ENCODE measurements around the gene FABP3. TPM values are rescaled to one million over a fixed set of nuclear protein-coding genes. Genes with fewer than 3 reads are reported as not detected.

FABP3 gene
- total and polyA plus RNA-seq, 2 of the 8 experiments (the other 6 are each of a cell fraction or from before 2014, with no cell fraction given): 34.8 to 43.9 TPM

DNA sequence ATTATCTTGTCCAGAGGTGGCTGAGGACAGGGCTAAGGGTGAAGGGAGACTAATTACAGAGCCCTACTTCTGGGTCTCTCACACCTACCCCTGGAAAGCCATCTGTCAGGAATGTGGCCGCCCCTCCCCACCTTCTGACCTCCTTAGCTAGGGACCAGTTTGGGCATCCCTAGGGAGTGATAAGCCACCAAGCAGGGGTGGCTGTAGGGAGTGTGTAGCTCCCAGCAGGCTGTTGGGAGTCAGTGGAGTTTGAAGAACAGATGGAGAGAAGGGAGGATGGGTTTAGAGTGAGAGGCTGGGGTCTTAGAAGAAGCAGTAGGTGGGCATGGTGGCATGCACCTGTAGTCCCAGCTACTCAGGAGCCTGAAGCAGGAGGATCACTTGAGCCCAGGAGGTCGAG is 39.3 kb upstream of the FABP3 start:
- H3K4me3 ChIP-seq (ENCODE audit: extremely low read depth in 1 of 4, insufficient read depth in 2 of 4, low read depth in 3 of 4, low read length in 4 of 4): peak overlapping the region in 2 of 4 experiments; percentile 73 to 97; a peak in 3 of 8 replicates
- ChIA-PET POLR2A (ENCODE audit: partially characterized antibody) (interaction anchor here (1.0 to 1.4 kb wide), 4 partner anchors 13 to 39 kb away, joined by 3 to 4 read pairs (median 3); partner anchors contain the start of gene FABP3), CTCF (ENCODE audit: partially characterized antibody) (interaction anchor here (0.8 to 19.2 kb wide), 6 partner anchors 11 to 213 kb away, joined by 3 to 415 read pairs (median 5); no protein-coding TSS in a partner anchor)
- TF ChIP-seq RAD21 (IDR thresholded peaks at IDR 0.05 in 1 of 2, conservative IDR thresholded peaks at IDR 0.05 in 1 of 2; ENCODE audit: low read depth in 2 of 2, low read length in 2 of 2) (no peak), BCL11A (IDR thresholded peaks at IDR 0.05; ENCODE audit: low read depth in 2 of 2, low read length in 2 of 2) (no peak), NANOG (IDR thresholded peaks at IDR 0.05; ENCODE audit: insufficient read depth, low read depth, low read length, poor library complexity, severe bottlenecking) (no peak), EZH2 (IDR thresholded peaks at IDR 0.05; ENCODE audit: low read depth, low read length, severe bottlenecking) (no peak)

More for the DNA sequence above, 39.3 kb upstream of the FABP3 start:
- H4K20me1 ChIP-seq (replicated peaks in 1 of 2; ENCODE audit: control insufficient read depth in 1 of 2, insufficient read depth in 2 of 2, low read length in 2 of 2): no peaks in the 10 kb centered on the region
- H3K4me2 ChIP-seq (ENCODE audit: insufficient read depth in 1 of 2, low read depth in 2 of 2, low read length in 2 of 2): peak overlapping the region; percentile 78 to 99; a peak in 3 of 4 replicates
- peaks cover 0 to 6% (median 2%) of the 10 kb centered on the region in 4 experiments; a peak in 3 of 7 replicates for H3K27me3 ChIP-seq (replicated peaks in 1 of 4; ENCODE audit: control insufficient read depth in 3 of 4, extremely low read depth in 1 of 4, insufficient read depth in 3 of 4, low read length in 3 of 4)
- H3K79me1 ChIP-seq (ENCODE audit: low read depth, low read length): 0 out of 2 replicates have a peak, but pooled peaks cover 2% of the 10 kb centered on the region
- no peak overlapping the region for H3K23ac ChIP-seq (ENCODE audit: insufficient read length)
- H2BK20ac ChIP-seq (ENCODE audit: low read length): no peak overlapping the region
- no peak overlapping the region for H2BK12ac ChIP-seq (ENCODE audit: low read depth, low read length)
- no peak overlapping the region for H3K56ac ChIP-seq (replicated peaks; ENCODE audit: insufficient read length, low read depth, low read length)
- H3K9ac ChIP-seq (replicated peaks in 1 of 4; ENCODE audit: extremely low read depth in 1 of 4, low read depth in 3 of 4, low read length in 3 of 4): peak overlapping the region in 1 of 4 experiments; percentile 8; a peak in 1 of 7 replicates
- H2AFZ ChIP-seq (ENCODE audit: low read length): no peak overlapping the region
- no peaks in the 10 kb centered on the region for H3K36me3 ChIP-seq (ENCODE audit: control insufficient read depth in 2 of 4, insufficient read depth in 4 of 4, low read length in 3 of 4)
- peaks cover 0 to 9% of the 10 kb centered on the region in 2 experiments; a peak in 1 of 4 replicates for H3K79me2 ChIP-seq (ENCODE audit: control insufficient read depth in 1 of 2, insufficient read depth in 2 of 2, low read length in 2 of 2)
- H3K9me3 ChIP-seq (ENCODE audit: insufficient read depth in 2 of 2, low read depth in 1 of 2, low read length in 1 of 2): no peaks in the 10 kb centered on the region
- peaks cover 10 to 27% (median 13%) of the 10 kb centered on the region in 4 experiments for H3K4me1 ChIP-seq (replicated peaks in 1 of 4; ENCODE audit: control insufficient read depth in 3 of 4, insufficient read depth in 4 of 4, low read length in 3 of 4)
- H2AK5ac ChIP-seq (ENCODE audit: low read depth, low read length): no peak overlapping the region
- no peak overlapping the region for H3K4ac ChIP-seq (replicated peaks; ENCODE audit: insufficient read length, low read depth, low read length)
- no peak overlapping the region for H3K14ac ChIP-seq (ENCODE audit: insufficient read length)
- FAIRE-seq: no peak
- H2BK5ac ChIP-seq (ENCODE audit: low read depth, low read length): no peak overlapping the region
- no peak overlapping the region for H4K5ac ChIP-seq (ENCODE audit: insufficient read length, low read depth, low read length)
- H3K18ac ChIP-seq (ENCODE audit: extremely low read depth, low read length): no peak overlapping the region
- 47% methylated on average over 1 of the region's 2 CpGs; no CpG with 5 or more reads in 1 of the 2 experiments for WGBS, 2 experiments (ENCODE audit: extremely low coverage in 1 of 2, insufficient coverage in 1 of 2, insufficient read length in 1 of 2, insufficient replicate concordance in 2 of 2, low coverage in 1 of 2, low lambda C conversion rate in 2 of 2, missing lambda C conversion rate in 1 of 2)
- H3K23me2 ChIP-seq (ENCODE audit: low read depth, low read length): peaks cover 11% of the 10 kb centered on the region
- DNase-seq (ENCODE audit: low read depth in 1 of 2, low spot score in 2 of 2): no peak
- H2BK120ac ChIP-seq (replicated peaks; ENCODE audit: low read depth, low read length): no peak overlapping the region
- no peak overlapping the region for H4K91ac ChIP-seq (replicated peaks; ENCODE audit: insufficient read length, low read length)
- H2BK15ac ChIP-seq (ENCODE audit: low read length): no peak overlapping the region
- no peak overlapping the region for H3K27ac ChIP-seq (ENCODE audit: low read depth, low read length)
- no peak overlapping the region for H4K8ac ChIP-seq (ENCODE audit: extremely low read depth, insufficient read depth, low read length)

Measured in H1 (cell line).